ENCODE measurements around the gene CDHR5. TPM values are rescaled to one million over a fixed set of nuclear protein-coding genes. Genes with fewer than 3 reads are reported as not detected.

Gene CDHR5
- total RNA-seq, 4 donors from 2014 or later = 256 to 1,063 (median 597) TPM

GRCh38 chr11:665062-665703, 40.4 kb upstream of the CDHR5 start:
- Histone ChIP-seq H3K4me3 (no peak overlapping the region), H3K36me3 (no peaks in the 10 kb centered on the region), H3K9me3 (no peaks in the 10 kb centered on the region), H3K27ac (peak overlapping the region; percentile 50 to 63 (median 58)), H3K4me1 (peaks cover 0 to 10% (median 2%) of the 10 kb centered on the region in 4 donors), H3K27me3 (no peaks in the 10 kb centered on the region)
- intact Hi-C loops (cut with DNase I; ENCODE audit: low total_unique reads) = no loop called here
- no peak for DNase-seq
- TF ChIP-seq POLR2AphosphoS5 (IDR thresholded peaks at IDR 0.05) = peak in 1 of 3 donors; percentile 16
- TF ChIP-seq POLR2A (IDR thresholded peaks at IDR 0.05) = no peak
- WGBS, 2 donors (ENCODE audit: low coverage in 1 of 2) = 75% methylated on average over 2 to 9 of the region's 15 CpGs
- in situ Hi-C loops (cut with MboI; ENCODE audit: low pct_ligation_motif_present in 1 of 4, low pct_unique_long_range_greater_than_20kb in 1 of 4, low sequenced_read_pairs in 3 of 4) = loop anchor here in 1 of 4 donors (10.0 kb wide), 1 partner anchor 60 kb away; no protein-coding TSS in a partner anchor

GRCh38 chr11:662689-663274, 38.0 kb upstream of the CDHR5 start:
- Histone ChIP-seq H3K36me3 (no peaks in the 10 kb centered on the region), H3K9me3 (no peaks in the 10 kb centered on the region), H3K4me3 (no peak overlapping the region), H3K27ac (no peak overlapping the region), H3K27me3 (no peaks in the 10 kb centered on the region), H3K4me1 (peaks cover 0 to 12% (median 2%) of the 10 kb centered on the region in 4 donors)
- TF ChIP-seq CTCF (IDR thresholded peaks at IDR 0.05) (peak; percentile 72 to 89 (median 76)), POLR2AphosphoS5 (IDR thresholded peaks at IDR 0.05) (peak in 1 of 3 donors; percentile 24), EP300 (IDR thresholded peaks at IDR 0.05; ENCODE audit: low read depth) (no peak)
- in situ Hi-C loops (cut with MboI; ENCODE audit: low pct_ligation_motif_present in 1 of 4, low pct_unique_long_range_greater_than_20kb in 1 of 4, low sequenced_read_pairs in 3 of 4) = loop anchor here in 1 of 4 donors (10.0 kb wide), 1 partner anchor 62 kb away; no protein-coding TSS in a partner anchor
- 60 to 92% methylated on average over 5 to 15 of the region's 15 CpGs for WGBS, 2 donors (ENCODE audit: low coverage in 1 of 2)
- intact Hi-C loops (cut with DNase I; ENCODE audit: low total_unique reads) = loop anchor here (1.0 kb wide), 1 partner anchor 50 kb away; no protein-coding TSS in a partner anchor
- DNase-seq = peak; percentile 75

- no peaks in the 10 kb centered on the region for H3K27me3 ChIP-seq
- H3K9me3 ChIP-seq = no peaks in the 10 kb centered on the region
- no peaks in the 10 kb centered on the region for H3K36me3 ChIP-seq
- no peak for DNase-seq
- in situ Hi-C loops (cut with MboI; ENCODE audit: low pct_ligation_motif_present in 1 of 4, low pct_unique_long_range_greater_than_20kb in 1 of 4, low sequenced_read_pairs in 3 of 4) = loop anchor here in 1 of 4 donors (10.0 kb wide), 1 partner anchor 64 kb away; no protein-coding TSS in a partner anchor
- no peak overlapping the region for H3K27ac ChIP-seq
- intact Hi-C loops (cut with DNase I; ENCODE audit: low total_unique reads) = no loop called here
- WGBS, 2 donors (ENCODE audit: low coverage in 1 of 2) = 92 to 93% methylated on average over 2 to 19 of the region's 19 CpGs
- TF ChIP-seq EP300 (IDR thresholded peaks at IDR 0.05; ENCODE audit: low read depth) (no peak), CTCF (IDR thresholded peaks at IDR 0.05) (no peak), POLR2AphosphoS5 (IDR thresholded peaks at IDR 0.05) (no peak), POLR2A (IDR thresholded peaks at IDR 0.05) (no peak)
- no peak overlapping the region for H3K4me3 ChIP-seq
- H3K4me1 ChIP-seq = peaks cover 0 to 10% (median 2%) of the 10 kb centered on the region in 4 donors
Measured at GRCh38 chr11:660681-661444, 36.1 kb upstream of the CDHR5 start.

GRCh38 chr11:660281-660680, 35.5 kb upstream of the CDHR5 start:
- intact Hi-C loops (cut with DNase I; ENCODE audit: low total_unique reads) = no loop called here
- Histone ChIP-seq H3K27ac (no peak overlapping the region), H3K4me3 (no peak overlapping the region), H3K9me3 (no peaks in the 10 kb centered on the region), H3K27me3 (no peaks in the 10 kb centered on the region), H3K4me1 (peaks cover 0 to 10% (median 5%) of the 10 kb centered on the region in 4 donors), H3K36me3 (no peaks in the 10 kb centered on the region)
- no peak for DNase-seq
- 79 to 94% methylated on average over 2 to 17 of the region's 19 CpGs for WGBS, 2 donors (ENCODE audit: low coverage in 1 of 2)
- in situ Hi-C loops (cut with MboI; ENCODE audit: low pct_ligation_motif_present in 1 of 4, low pct_unique_long_range_greater_than_20kb in 1 of 4, low sequenced_read_pairs in 3 of 4) = loop anchor here in 1 of 4 donors (10.0 kb wide), 1 partner anchor 65 kb away; no protein-coding TSS in a partner anchor
- no peak for TF ChIP-seq POLR2AphosphoS5 (IDR thresholded peaks at IDR 0.05)
- no peak for TF ChIP-seq EP300 (IDR thresholded peaks at IDR 0.05; ENCODE audit: low read depth)
- TF ChIP-seq CTCF (IDR thresholded peaks at IDR 0.05) = no peak
- no peak for TF ChIP-seq POLR2A (IDR thresholded peaks at IDR 0.05)
